HEK293 (cell line): ENCODE measurements around the gene SEPTIN2.

Source experiments
- CTCF ChIA-PET: fragments of 350-600 bp; formaldehyde crosslinking; extraction: SDS; loops from one replicate; lab custom pipeline; 2021; ENCODE audit warnings: antibody characterized with exemption; lab: Yijun Ruan, JAX
- POLR2A ChIA-PET: fragments of 300-600 bp; formaldehyde crosslinking; extraction: SDS; loops from one replicate; lab custom pipeline; 2020; ENCODE audit warnings: antibody characterized with exemption, inconsistent platforms; lab: Yijun Ruan, JAX
- H3K27ac ChIP-seq: fragments of 200-500 bp; sonication (Bioruptor generic); 2 replicates; pipeline ENCODE4 v1.5.1; 2014; ENCODE audit warnings: low read depth, low read length, control low read depth, inconsistent platforms; ENCODE audit errors: extremely low read depth
- H3K36me3 ChIP-seq, 2 experiments: fragments of 200-500 bp in 1 of 2; sonication (Bioruptor generic) in 1 of 2; 1 replicate in 1 of 2; 2 replicates in 1 of 2; pipeline ENCODE4 v1.5.1; 2014 to 2017; ENCODE audit warnings: inconsistent platforms in 2 of 2, low read length in 2 of 2; ENCODE audit not compliant: control insufficient read depth in 2 of 2, insufficient read depth in 1 of 2
- H3K4me1 ChIP-seq: fragments of 200-500 bp; sonication (Bioruptor generic); 2 replicates; pipeline ENCODE4 v1.5.1; 2014; ENCODE audit warnings: mild to moderate bottlenecking, low read length, inconsistent platforms; ENCODE audit not compliant: control insufficient read depth, insufficient read depth
- H3K4me3 ChIP-seq: 2 replicates; pipeline ENCODE4 v1.5.1; 2011; ENCODE audit warnings: low read depth, mild to moderate bottlenecking, control low read depth, low read length, moderate library complexity
- H3K9me3 ChIP-seq: fragments of 200-500 bp; sonication (Bioruptor generic); 2 replicates; pipeline ENCODE4 v1.5.1; 2014; ENCODE audit warnings: low read depth, low read length, inconsistent platforms; ENCODE audit not compliant: control insufficient read depth, insufficient read depth
- ATF2 ChIP-seq: fragments of 450-650 bp; formaldehyde crosslinking; IDR thresholded peaks from 2 replicates; pipeline ENCODE4 v1.5.1; 2016; ENCODE audit warnings: missing biosample characterization, missing genetic modification characterization, low read depth
- BCL11B ChIP-seq: fragments of 450-650 bp; formaldehyde crosslinking; IDR thresholded peaks from 2 replicates; pipeline ENCODE4 v1.5.1; 2016; ENCODE audit warnings: low read depth, missing biosample characterization, missing genetic modification characterization
- EGR2 ChIP-seq: fragments of 450-650 bp; formaldehyde crosslinking; IDR thresholded peaks from 2 replicates; pipeline ENCODE4 v1.5.1; 2016; ENCODE audit warnings: low read depth, missing biosample characterization, missing genetic modification characterization
- GLIS2 ChIP-seq: fragments of 450-650 bp; formaldehyde crosslinking; IDR thresholded peaks from 2 replicates; pipeline ENCODE4 v1.5.1; 2016; ENCODE audit warnings: missing biosample characterization, missing genetic modification characterization
- IKZF3 ChIP-seq: fragments of 450-650 bp; IDR thresholded peaks from 2 replicates; pipeline ENCODE4 v1.5.0; 2018; ENCODE audit warnings: missing biosample characterization, mild to moderate bottlenecking, missing genetic modification characterization, moderate library complexity
- KLF1 ChIP-seq: fragments of 450-650 bp; formaldehyde crosslinking; IDR thresholded peaks from 2 replicates; pipeline ENCODE4 v1.5.1; 2016; ENCODE audit warnings: missing biosample characterization, missing genetic modification characterization
- KLF17 ChIP-seq: fragments of 450-650 bp; formaldehyde crosslinking; IDR thresholded peaks from 2 replicates; pipeline ENCODE4 v1.5.1; 2016; ENCODE audit warnings: missing biosample characterization, missing genetic modification characterization
- MYNN ChIP-seq: fragments of 450-650 bp; formaldehyde crosslinking; IDR thresholded peaks from 2 replicates; pipeline ENCODE4 v1.5.1; 2016; ENCODE audit warnings: missing biosample characterization, missing genetic modification characterization, borderline replicate concordance
- REPIN1 ChIP-seq: fragments of 450-650 bp; formaldehyde crosslinking; IDR thresholded peaks from 2 replicates; pipeline ENCODE4 v1.5.1; 2017; ENCODE audit warnings: missing biosample characterization, missing genetic modification characterization, low read depth
- SCRT2 ChIP-seq: fragments of 450-650 bp; formaldehyde crosslinking; IDR thresholded peaks from 2 replicates; pipeline ENCODE4 v1.5.1; 2016; ENCODE audit warnings: missing biosample characterization, missing genetic modification characterization
- ZBTB10 ChIP-seq: fragments of 450-650 bp; formaldehyde crosslinking; IDR thresholded peaks from 2 replicates; pipeline ENCODE4 v1.5.1; 2016; ENCODE audit warnings: missing biosample characterization, missing genetic modification characterization
- ZFHX2 ChIP-seq: fragments of 450-650 bp; formaldehyde crosslinking; conservative IDR thresholded peaks from 2 replicates; pipeline ENCODE4 v1.5.1; 2016; ENCODE audit warnings: missing biosample characterization, missing genetic modification characterization
- ZFP37 ChIP-seq: fragments of 450-650 bp; formaldehyde crosslinking; IDR thresholded peaks from 2 replicates; pipeline ENCODE4 v1.5.1; 2016; ENCODE audit warnings: missing biosample characterization, missing genetic modification characterization
- ZNF114 ChIP-seq: fragments of 450-650 bp; formaldehyde crosslinking; IDR thresholded peaks from 2 replicates; pipeline ENCODE4 v1.5.0; 2017; ENCODE audit warnings: missing biosample characterization, missing genetic modification characterization
- ZNF146 ChIP-seq: fragments of 450-650 bp; formaldehyde crosslinking; IDR thresholded peaks from 2 replicates; pipeline ENCODE4 v1.5.1; 2016; ENCODE audit warnings: missing biosample characterization, missing genetic modification characterization
- ZNF214 ChIP-seq: fragments of 450-650 bp; formaldehyde crosslinking; IDR thresholded peaks from 2 replicates; pipeline ENCODE4 v1.5.1; 2017; ENCODE audit warnings: missing biosample characterization, mild to moderate bottlenecking, missing genetic modification characterization, borderline replicate concordance
- ZNF433 ChIP-seq: fragments of 450-650 bp; formaldehyde crosslinking; IDR thresholded peaks from 2 replicates; pipeline ENCODE4 v1.5.1; 2016; ENCODE audit warnings: missing biosample characterization, missing genetic modification characterization, low read depth
- ZNF621 ChIP-seq: fragments of 450-650 bp; formaldehyde crosslinking; IDR thresholded peaks from 2 replicates; pipeline ENCODE4 v1.5.1; 2017; ENCODE audit warnings: missing biosample characterization, missing genetic modification characterization
- ZNF623 ChIP-seq: fragments of 450-650 bp; formaldehyde crosslinking; IDR thresholded peaks from 2 replicates; pipeline ENCODE4 v1.5.1; 2016; ENCODE audit warnings: missing biosample characterization, missing genetic modification characterization
- ZNF664 ChIP-seq: fragments of 450-650 bp; formaldehyde crosslinking; IDR thresholded peaks from 2 replicates; pipeline ENCODE4 v1.5.1; 2016; ENCODE audit warnings: missing biosample characterization, missing genetic modification characterization
- ZNF747 ChIP-seq: fragments of 450-650 bp; formaldehyde crosslinking; IDR thresholded peaks from 2 replicates; pipeline ENCODE4 v1.5.1; 2016; ENCODE audit warnings: missing biosample characterization, missing genetic modification characterization
- ZNF76 ChIP-seq: fragments of 450-650 bp; formaldehyde crosslinking; IDR thresholded peaks from 2 replicates; pipeline ENCODE4; 2016; ENCODE audit warnings: low read depth, missing biosample characterization, missing genetic modification characterization, borderline replicate concordance
- ZNF785 ChIP-seq: fragments of 450-650 bp; formaldehyde crosslinking; IDR thresholded peaks from 2 replicates; pipeline ENCODE4 v1.5.1; 2016; ENCODE audit warnings: missing biosample characterization, missing genetic modification characterization
- ZSCAN16 ChIP-seq: fragments of 450-650 bp; formaldehyde crosslinking; IDR thresholded peaks from 2 replicates; pipeline ENCODE4 v1.5.1; 2016; ENCODE audit warnings: missing biosample characterization, missing genetic modification characterization
- ZSCAN5A ChIP-seq: fragments of 450-650 bp; formaldehyde crosslinking; IDR thresholded peaks from 2 replicates; pipeline ENCODE4 v1.5.1; 2016; ENCODE audit warnings: missing biosample characterization, missing genetic modification characterization
- ZXDB ChIP-seq: fragments of 450-650 bp; formaldehyde crosslinking; IDR thresholded peaks from 2 replicates; pipeline ENCODE4 v1.5.1; 2016; ENCODE audit warnings: missing biosample characterization, missing genetic modification characterization

Gene SEPTIN2

GRCh38 chr2:241368643-241369042 lies 52.9 kb downstream of the SEPTIN2 start (continued):
- no peak for TF ChIP-seq REPIN1
- no peak for TF ChIP-seq IKZF3 (tag by site-specific recombination)
- TF ChIP-seq, all 188 proteins: peak for 0

- H3K36me3 ChIP-seq, result peaks cover 14 to 38% of the 10 kb centered on the region in 2 experiments; a peak in 2 of 3 replicates
- no peak for TF ChIP-seq ZSCAN16
- no peak for TF ChIP-seq ZXDB (tag by site-specific recombination)
- no peak for TF ChIP-seq ZNF433
- no peak for TF ChIP-seq ZNF623 (tag by site-specific recombination)
- no peak for TF ChIP-seq ZFP37 (tag by site-specific recombination)
- no peak for TF ChIP-seq ZBTB10
- no peak for TF ChIP-seq ZNF621 (tag by site-specific recombination)
- TF ChIP-seq MYNN (tag by site-specific recombination), result no peak
- TF ChIP-seq GLIS2 (tag by site-specific recombination), result no peak
- no peak for TF ChIP-seq ATF2 (tag by site-specific recombination)
- no peak for TF ChIP-seq BCL11B
- TF ChIP-seq ZNF747 (tag by site-specific recombination), result no peak
- TF ChIP-seq KLF1 (tag by site-specific recombination), result peak; percentile 90
- TF ChIP-seq KLF17 (tag by site-specific recombination), result peak; percentile 68
- TF ChIP-seq ZNF114 (tag by site-specific recombination), result no peak
- TF ChIP-seq EGR2, result peak; percentile 40; the same call in 1 of the 2 replicates
- TF ChIP-seq ZNF664 (tag by site-specific recombination), result no peak
- no peak for TF ChIP-seq ZNF214
- TF ChIP-seq ZFHX2 (tag by site-specific recombination), result peak; percentile 65
- TF ChIP-seq ZNF785 (tag by site-specific recombination), result no peak
- no peak for TF ChIP-seq ZNF76 (tag by site-specific recombination)
- no peak for TF ChIP-seq ZNF146
- peak; percentile 69 for TF ChIP-seq SCRT2 (tag by site-specific recombination)
- no peak for TF ChIP-seq ZSCAN5A (tag by site-specific recombination)
- POLR2A ChIA-PET, result no interaction called here
- H3K9me3 ChIP-seq, result no peaks in the 10 kb centered on the region
- H3K4me3 ChIP-seq, result no peak overlapping the region
- H3K4me1 ChIP-seq, result peaks cover 3% of the 10 kb centered on the region; the same call in 1 of the 2 replicates
- CTCF ChIA-PET, result no interaction called here
- no peak overlapping the region for H3K27ac ChIP-seq
Measured at GRCh38 chr2:241372361-241372992, 56.8 kb downstream of the SEPTIN2 start.
